NCI-H2081 treated with DMSO at 0.1 percent for 48 hours (cell line): ENCODE measurements around the gene MYO5B.

ENCODE experiments used
- DNase-seq: peaks from one replicate; lab custom pipeline; 2025; lab: John Stamatoyannopoulos, UW

The MYO5B gene

GRCh38 chr18:50071397-50071796 is 123.5 kb downstream of the MYO5B start:
- DNase-seq = no peak

GRCh38 chr18:50069422-50069821 is 125.5 kb downstream of the MYO5B start:
- no peak for DNase-seq

- DNase-seq = no peak
Measured at GRCh38 chr18:50065527-50065926, 129.4 kb downstream of the MYO5B start.

GRCh38 chr18:50065039-50065438 is 129.9 kb downstream of the MYO5B start:
- DNase-seq = no peak

DNA sequence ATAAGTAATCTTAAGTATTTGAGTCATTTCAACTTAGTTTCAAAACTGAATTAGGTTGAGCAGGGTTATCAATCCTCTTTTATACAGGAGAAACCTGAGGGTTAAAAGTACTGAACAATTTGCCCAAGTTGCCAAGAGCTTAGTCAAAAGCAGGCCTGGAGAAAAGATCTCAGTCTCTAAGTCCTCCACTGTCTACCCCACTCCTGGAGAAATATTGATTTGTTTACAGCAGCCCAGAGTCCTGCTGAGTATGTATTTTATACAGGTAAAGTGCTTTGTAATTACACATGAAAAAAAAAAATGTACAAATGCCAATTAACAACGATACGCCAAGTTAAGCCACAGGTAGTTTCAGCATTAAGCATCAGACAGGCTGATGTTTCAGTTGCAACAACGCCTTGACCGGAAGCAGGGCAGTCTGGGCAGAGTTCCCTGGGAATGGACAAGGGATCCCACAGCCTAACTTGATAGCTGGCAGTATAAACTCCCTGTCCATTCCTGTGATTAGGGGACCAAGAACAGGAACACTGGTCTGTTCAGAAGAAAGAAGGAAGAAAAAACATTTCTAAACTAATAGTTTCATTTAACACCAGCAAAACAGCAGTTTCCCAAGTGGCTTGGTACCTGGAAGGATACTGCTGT is 132.9 kb downstream of the MYO5B start:
- DNase-seq = no peak

DNA sequence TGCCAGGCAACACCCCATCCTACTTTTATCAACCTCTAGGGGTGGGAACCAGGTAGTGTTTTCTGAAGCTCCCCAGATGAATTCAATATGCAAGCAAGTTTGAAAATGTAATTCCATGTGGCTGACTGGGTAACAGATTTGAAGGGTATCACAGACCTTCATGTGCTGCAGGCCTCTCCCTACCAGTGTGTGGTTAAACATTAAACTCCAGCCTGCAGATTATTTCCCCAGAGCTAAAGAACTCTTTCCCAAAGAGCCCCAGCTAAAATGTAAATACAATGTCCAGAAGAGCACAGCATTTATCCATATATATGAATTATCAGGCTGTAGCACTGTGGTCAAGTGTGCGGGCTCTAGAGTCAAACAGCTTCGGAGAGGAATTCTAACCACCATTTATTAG is 134.1 kb downstream of the MYO5B start:
- DNase-seq = no peak

- DNase-seq = no peak
Measured at GRCh38 chr18:50058731-50059130, 136.2 kb downstream of the MYO5B start.

GRCh38 chr18:50057009-50057408 is 137.9 kb downstream of the MYO5B start:
- no peak for DNase-seq

DNA sequence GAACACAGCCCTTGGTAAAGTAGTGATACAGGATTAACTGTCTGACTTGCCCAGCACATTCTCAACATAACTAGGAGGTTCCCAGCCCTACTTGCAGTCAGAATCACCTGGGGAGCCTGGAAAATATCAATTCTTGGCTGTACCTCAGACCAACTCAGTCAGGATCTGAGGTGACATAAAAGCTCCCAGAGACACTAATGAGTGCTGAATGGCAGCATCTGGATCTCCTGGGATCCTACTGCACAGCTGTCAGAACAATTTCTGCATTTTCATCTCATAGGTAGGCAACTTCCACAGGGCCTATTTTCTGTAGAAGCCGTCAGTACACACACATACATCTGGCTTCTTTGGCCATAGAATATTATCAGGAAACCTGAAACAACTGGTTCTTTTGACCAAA is 138.8 kb downstream of the MYO5B start:
- DNase-seq = no peak

DNA sequence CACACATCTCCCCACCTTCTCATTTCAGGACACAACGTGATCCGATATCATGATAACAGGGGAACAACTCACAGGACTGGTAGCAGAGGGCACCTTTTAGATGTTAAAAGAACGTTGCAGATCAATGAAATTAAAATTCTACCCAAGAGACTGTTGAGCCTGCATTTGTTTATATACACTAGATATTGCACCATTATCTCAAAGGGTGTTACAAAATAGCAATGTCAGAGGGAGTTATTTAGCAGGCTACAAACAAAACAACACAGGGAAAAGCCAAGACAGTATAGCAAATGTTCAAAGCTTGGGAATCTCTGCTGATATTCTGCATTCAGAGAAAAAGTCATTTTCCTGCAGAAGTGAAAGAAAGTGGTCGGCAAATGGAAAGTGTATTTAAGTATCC is 139.5 kb downstream of the MYO5B start:
- no peak for DNase-seq

GRCh38 chr18:50053111-50053510 is 141.8 kb downstream of the MYO5B start:
- no peak for DNase-seq

DNA sequence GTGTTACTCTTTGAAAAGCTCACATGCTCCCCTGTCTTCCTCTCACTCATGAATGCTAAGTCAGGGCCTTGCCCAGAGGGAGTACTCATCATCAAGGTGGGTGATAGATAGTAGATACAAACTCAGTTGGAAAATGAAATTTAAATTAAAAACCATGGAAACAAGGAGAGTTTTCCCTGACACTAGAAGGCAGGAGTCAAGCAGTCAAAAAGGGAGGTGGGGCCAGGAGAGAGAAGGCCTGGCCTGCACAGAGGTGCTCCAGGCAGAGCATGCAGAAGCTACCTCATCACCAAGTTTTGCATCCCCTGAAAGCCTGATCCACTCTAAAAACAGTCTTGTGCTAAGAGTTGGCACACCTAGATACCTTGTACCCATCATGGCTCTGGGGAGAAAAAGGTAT is 143.7 kb downstream of the MYO5B start:
- no peak for DNase-seq

- DNase-seq = no peak
Measured at GRCh38 chr18:50045126-50045525, 149.8 kb downstream of the MYO5B start.

GRCh38 chr18:50044402-50044801 is 150.5 kb downstream of the MYO5B start:
- DNase-seq = no peak

- no peak for DNase-seq
Measured at GRCh38 chr18:50042611-50043010, 152.3 kb downstream of the MYO5B start.

DNA sequence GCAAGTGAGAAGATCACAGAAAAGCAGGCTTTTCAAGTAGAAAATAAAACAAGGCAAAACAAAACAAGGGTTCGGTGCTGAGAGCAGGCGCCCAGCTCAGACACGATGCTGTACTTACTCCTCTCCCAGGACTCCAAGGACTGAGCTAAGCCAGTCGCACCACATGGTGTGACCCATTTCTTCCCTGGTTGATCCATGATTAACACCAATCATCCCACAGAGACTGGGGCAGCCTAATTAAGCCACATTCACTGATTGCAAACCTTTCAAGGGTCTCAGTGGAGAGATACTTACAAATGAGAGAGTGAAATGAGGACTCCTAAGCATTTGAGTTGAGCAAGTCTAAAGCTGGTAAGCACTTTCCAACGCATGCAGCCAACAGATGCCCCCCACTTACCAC is 155.2 kb downstream of the MYO5B start:
- DNase-seq = no peak

GRCh38 chr18:50038448-50038847 is 156.5 kb downstream of the MYO5B start:
- DNase-seq = no peak

DNA sequence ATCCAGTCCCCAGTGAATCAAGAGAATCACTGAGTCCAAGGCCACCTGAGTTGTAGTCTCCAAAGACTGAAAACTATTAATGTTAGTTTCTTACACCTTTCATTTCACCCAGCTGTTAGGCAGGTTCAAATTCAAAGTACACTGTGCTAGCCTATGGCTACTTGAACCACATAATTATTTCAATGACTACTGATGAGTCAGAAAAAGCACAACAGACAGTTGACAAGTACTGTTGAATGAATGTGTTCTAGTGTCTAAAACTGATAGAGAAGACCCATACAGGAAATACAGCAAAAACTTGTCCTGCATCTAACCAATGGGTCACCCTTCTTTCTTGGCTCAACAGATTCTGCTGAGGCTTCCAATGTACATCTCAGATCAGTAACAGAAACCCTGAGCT is 160.9 kb downstream of the MYO5B start:
- no peak for DNase-seq

- DNase-seq = no peak
Measured at GRCh38 chr18:50033004-50033403, 161.9 kb downstream of the MYO5B start.

GRCh38 chr18:50030146-50030545 is 164.8 kb downstream of the MYO5B start:
- DNase-seq = no peak

DNA sequence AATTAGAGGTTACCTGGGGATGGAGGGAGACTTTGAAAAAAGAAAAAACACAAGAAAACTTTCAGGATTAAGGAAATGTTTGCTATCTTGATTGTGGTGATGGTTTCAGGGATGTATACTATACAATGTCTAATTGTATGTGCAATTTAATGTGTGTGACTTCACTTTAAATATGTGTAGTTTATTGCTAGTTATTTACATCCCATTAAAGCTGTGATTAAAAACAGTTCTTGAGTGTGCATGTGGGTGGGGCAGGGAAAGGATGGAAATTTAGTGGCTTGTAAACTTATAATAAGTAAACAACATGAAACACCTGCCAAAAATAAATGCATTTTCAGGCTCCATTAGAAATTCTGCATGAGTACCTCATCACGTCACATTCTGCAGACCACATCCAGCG is 167.0 kb downstream of the MYO5B start:
- no peak for DNase-seq

DNA sequence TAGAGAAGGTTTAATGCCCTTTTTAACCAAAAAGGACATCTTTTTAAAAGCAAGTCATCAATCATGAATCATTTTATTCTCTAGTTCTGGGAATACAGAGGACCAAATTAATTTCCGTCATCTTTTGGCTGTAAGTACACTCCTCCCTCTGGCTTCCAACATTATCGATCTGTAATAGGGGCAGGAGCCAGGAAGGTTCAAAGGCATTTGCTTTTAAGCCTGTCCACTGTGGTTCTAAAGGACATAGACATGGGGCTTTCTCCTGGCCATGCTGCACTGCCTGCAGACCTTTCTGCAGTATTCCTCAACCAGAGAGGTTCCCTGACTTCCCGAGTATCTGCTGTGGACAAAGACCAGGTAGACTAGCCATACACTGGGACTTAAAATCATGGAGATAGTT is 170.5 kb downstream of the MYO5B start:
- DNase-seq = no peak

GRCh38 chr18:50022985-50023384 is 172.0 kb downstream of the MYO5B start:
- no peak for DNase-seq

DNA sequence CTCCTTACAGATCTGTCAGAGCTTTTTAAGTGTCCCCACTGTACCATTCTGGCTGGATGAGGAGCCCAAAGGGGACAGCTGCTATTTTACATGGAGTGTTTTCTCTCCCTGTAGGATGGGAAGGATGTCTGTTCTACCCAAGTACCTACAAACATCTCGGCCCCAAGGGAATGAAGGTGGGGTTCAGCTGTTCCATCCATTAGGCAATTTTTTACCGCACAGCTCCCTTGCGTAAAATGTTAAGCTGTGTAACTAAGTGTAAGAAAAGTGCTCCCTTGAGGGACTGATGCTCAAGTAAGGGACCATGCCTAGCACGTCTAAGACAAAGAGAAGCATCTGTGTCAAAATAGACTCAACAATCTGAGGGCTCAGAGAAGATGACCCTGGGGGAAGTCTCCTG is 180.3 kb downstream of the MYO5B start:
- DNase-seq = no peak
